ENCODE measurements around the gene KCNQ1.

- TF ChIP-seq CTCF (IDR thresholded peaks at IDR 0.05) (no peak), POLR2A (IDR thresholded peaks at IDR 0.05) (no peak)
Measured at GRCh38 chr11:2583605-2583958, 138.8 kb downstream of the KCNQ1 start.

Measured in lower leg skin (tissue), 3 donors.